Ishikawa (cell line): ENCODE results near the gene RAB1B.

Experiments used
- CEBPB ChIP-seq: IDR thresholded peaks from 2 replicates; pipeline ENCODE4 v1.6.1; 2012
- EGR1 ChIP-seq: IDR thresholded peaks from 2 replicates; pipeline ENCODE4 v1.6.1; 2012
- EP300 ChIP-seq: IDR thresholded peaks from 2 replicates; pipeline ENCODE4 v1.6.1; 2012; ENCODE audit warnings: borderline replicate concordance
- TCF12 ChIP-seq: IDR thresholded peaks from 2 replicates; pipeline ENCODE4 v1.6.1; 2012; ENCODE audit warnings: low read depth
- USF1 ChIP-seq: IDR thresholded peaks from 2 replicates; pipeline ENCODE4 v1.6.1; 2012

DNA sequence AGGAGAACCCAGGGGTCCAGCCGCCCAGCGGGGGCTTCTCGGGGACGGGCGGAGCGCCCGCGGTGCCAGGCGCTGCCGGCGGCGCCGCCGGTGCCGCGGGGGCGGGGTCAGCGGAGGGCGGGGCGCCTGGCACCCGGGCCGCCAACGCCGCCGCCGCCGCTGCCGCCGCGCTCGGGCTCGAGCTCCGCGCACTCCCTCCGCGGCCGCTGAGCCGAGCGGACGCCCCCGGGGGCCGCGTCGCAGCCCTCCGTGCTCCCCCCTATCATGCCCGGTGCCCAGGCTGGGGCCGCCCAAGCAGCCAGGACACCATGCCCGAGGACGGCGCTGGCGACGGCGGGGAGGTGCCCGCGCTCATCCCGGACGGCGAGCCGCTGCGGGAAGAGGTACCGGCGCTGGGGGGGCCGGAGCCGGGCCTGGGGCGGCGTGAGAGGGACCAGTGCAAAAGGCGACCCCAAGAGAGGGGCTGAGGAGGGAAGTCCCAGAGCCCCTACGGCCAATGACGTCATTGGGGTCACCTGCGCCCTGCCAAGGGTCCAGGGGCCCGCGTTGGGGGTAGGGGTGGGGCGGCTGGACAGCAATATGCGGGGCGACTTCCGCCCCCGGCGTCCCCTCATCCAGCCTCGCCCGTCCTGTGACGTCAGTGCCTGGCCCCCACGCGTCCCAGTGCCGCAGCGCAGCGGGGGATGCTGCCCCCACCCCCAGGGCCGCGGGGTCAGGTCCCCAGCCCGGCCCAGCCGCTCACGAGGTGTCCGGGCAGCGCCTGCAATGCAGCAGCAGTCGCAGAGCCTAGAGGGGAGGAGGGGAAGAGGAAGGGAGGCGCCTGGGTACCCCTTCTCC is 23.5 kb downstream of the RAB1B start, which contains the start of gene TMEM151A:
- TF ChIP-seq USF1: no peak
- TF ChIP-seq TCF12: no peak
- no peak for TF ChIP-seq EP300
- no peak for TF ChIP-seq EGR1
- no peak for TF ChIP-seq CEBPB
